Left renal pelvis (tissue), 4 donors: ENCODE data around the gene DLGAP1. TPM values are rescaled to one million over a fixed set of nuclear protein-coding genes. Genes with fewer than 3 reads are reported as not detected.

Experiments used
- DNase-seq, 4 donors: peaks; one replicate each; pipeline ENCODE4 v3.0.0-alpha.2; 2013; ENCODE audit warnings: low read depth in 4 of 4, low spot score in 3 of 4
- polyA plus RNA-seq, 4 donors: library from polyadenylated mRNA; unstranded; fragments of 120-200 nt; gene quantifications; one replicate each; pipeline ENCODE4 v1.2.1, GENCODE V29; 2013; ENCODE audit not compliant: insufficient read length in 4 of 4

The DLGAP1 gene
- polyA plus RNA-seq, 4 donors = 4.1 to 6.8 (median 4.5) TPM

DNA sequence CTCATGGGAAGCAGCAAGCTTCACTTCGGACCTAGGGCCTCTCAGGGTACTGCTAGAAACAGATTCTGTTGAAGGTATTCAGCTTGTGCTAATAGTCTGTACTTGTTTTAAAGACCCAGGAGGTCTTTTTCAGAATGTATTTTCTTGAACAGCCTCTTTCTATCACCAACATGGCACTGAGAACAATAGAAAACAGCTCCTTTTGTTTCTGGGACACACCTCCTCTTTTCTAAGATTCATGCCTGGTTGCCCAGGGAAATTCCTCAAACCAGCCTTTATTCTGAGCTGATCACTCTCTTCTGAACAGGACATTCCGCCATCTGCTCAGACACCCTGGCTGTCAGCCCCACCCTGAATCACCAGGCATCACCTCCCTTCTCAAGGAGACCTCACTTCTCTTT, 615.5 kb downstream of the DLGAP1 start:
- no peak for DNase-seq

DNA sequence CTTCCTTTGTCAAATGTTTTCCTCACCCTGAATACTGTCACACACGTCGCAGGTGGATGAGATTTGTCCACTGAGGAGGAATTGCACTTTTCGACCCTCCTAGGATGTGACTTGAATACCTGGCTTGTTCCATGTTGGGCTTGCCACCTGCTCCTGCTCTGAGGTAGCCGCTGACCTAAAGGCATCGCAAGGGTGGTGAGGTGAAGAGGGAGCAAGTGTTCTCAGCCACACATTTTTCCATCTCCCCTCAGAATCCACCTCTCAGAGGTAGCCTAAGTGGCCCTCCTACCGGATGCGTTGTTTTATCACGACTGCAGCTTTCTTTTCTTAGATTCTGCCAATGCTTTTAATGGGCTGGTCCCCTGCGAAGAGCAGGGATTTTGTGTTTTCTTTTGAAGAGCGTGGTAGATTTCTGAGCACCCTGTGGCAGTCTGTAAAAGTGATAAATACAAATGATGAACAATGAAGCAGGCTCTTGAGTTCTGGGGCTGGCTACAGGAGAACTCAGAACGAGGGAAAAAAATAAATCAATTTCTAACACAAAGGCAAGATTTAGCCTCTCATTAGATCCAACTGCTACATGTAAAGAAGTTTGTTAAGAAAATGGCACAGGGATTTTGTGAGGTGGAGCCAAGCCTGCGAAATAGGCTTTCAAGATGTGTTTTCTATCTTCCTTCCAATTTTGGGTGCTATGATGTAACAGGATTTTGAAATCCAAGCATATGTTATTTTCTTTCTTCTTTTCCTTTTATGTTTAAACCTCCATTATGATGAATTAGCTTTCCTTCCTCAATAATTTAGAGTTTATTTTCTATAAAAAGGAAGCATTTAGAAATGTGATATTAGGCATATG, 618.4 kb downstream of the DLGAP1 start:
- no peak for DNase-seq

DNA sequence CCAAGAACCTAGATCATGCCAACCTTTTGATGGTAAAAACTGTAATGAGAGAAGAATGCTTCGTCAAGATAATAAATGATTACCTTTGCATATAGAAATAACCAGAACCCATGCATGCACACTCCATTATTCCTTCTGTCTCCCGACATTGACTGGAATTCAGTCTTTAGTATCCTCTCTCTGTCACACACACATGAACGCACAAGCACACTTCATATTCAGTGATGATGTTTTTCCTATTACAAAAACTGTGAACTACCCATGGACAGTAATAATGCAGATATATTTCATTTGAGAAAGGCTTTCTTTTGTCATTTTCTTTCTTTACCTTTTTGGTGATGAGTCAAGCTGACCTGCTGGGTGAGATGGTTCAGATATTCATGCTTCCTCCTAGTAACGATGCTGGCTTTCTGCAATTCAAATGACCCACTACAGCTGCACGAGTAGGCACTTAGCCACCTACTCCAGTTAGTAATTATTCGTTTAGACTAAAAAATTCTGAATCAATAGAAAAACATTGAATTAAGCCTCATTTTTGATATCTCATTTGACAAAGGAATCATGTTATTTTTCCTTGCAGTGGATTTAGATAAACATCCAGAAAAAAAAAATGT, 623.0 kb downstream of the DLGAP1 start:
- no peak for DNase-seq

DNA sequence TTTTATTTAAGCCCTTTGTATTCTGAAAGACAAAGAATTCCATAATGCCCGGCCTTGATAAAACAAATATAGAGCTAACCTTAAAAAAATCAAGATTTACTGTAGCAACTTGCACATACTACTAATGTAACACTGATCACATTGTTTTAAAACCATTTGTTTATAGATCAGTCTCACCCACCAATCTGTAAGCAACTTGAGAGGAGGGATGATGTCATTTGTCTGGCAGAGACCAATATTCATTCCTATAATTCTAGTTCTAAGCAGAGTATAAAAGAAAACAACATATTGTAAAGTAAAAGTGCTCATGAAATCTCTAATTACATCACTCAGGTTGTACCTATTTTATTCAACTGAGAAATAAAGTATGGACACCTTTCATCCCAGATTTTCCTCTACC, 624.5 kb downstream of the DLGAP1 start:
- no peak for DNase-seq

DNA sequence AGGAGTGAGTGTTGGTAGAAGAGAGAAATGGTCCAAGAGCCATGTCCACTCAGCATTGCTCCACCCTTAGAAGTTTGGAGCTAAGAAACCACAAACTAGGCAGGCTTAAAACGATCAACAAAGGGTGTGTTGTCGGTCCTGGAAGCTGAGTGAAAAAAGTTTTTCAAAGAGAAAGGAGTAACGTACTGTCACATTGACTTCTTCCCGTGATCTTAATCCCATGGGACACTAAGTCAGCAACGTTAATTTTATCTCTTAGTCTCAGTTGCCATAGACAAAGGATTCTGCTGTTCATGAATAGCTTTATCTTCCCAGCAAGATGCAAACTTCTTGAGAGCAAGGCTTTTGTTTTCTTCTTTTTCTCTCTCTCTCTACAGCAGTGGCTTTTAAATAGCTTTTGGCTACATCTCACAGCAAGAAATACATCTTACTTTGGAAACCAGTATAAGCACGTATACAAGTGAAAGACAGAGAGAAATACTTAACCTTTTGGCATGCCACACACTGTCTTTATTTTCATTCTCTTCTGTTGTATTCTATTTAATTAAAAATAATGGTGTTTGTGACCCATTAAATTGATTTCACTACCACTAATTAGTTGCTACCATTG, 627.8 kb downstream of the DLGAP1 start:
- DNase-seq = no peak

DNA sequence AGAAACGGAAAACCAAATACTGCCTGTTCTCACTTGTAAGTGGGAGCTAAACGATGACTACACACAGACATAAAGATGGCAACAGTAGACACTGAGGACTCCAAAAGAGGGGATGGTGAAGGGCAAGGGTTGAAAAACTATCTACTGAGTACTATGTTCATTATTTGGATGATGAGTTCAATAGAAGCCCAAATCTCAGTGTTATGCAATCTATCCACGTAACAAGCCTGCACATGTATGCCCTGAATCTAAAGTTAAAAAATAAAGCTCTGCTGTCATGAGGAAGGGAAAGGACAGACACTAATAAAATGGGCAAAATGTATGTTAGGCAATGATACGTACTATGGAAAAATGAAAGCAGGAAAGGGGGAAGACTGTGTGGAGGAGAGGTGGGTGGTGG, 629.1 kb downstream of the DLGAP1 start:
- no peak for DNase-seq

DNA sequence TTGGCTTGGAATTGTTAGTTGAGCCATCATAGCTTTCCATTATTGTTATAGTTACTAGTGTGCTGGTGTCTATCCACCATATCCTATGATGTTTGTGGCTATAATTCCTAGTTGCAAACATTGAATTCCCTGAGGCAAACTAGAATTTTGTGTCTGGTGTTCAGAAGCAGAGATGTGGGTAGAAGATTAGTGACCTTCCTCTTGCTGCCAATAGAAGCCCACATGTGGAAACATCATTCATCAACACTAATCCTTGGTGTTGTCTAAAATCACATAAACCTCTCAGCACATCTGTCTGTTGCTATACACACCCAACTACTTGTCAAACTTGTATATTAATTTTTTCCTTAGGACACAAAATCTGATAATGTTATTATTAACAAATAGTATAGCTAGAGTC, 631.0 kb downstream of the DLGAP1 start:
- no peak for DNase-seq

DNA sequence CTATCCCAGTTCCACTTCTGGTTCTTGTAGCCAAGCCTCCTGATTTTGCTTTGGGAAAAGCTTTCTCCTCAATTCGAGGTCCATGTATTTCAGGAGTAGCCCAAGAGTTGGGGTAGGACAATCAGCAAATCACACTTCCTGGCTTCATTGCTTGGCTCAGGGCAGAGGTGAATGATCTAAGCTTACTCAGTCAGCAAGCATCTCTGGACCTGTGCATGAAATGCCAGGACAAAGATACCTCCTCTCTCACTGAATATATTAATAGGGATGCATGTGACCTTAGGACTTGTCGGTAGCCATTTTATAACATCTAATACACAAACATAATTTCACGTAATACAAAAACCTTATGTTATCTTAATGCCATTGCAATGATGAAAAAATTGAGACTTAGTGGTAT, 632.0 kb downstream of the DLGAP1 start:
- no peak for DNase-seq

DNA sequence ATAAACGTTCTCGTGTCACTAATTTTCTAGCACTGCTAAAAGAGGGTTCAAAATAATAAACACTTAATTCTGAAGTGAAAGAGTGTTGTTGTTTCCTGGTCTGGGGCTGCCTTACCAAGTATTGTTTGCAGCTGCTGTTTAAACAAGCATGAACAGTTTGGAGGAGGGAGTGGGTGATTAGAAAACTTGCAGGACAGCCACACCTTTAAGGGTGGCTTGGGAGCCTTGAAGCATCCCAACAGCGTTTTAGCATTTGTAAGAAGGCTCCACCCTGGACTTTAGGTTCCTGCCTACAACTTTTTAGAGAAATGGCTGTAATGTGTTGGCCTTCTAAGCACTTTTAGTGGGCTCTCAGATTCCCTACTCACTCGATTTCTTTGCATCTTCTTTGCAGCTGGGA, 633.6 kb downstream of the DLGAP1 start:
- no peak for DNase-seq

DNA sequence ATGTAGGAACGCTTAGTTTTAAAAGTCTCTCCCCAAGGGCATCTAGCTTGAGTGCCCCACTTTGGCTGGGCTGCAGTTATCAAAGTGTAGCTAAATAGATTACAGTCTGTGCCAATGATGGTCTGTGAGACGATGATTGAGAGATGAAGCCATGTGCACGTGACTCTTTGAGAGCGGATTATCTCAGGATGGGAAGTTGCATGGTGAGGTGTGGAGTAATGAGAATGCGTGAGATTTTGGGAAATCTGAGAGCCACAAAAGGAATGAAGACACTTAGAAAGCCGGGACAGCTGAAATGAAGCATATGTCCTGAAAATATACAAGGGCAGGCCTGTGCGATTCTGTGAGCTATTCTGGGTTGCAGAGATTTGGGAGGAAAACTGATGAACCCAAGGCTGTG, 635.1 kb downstream of the DLGAP1 start:
- DNase-seq = no peak

DNA sequence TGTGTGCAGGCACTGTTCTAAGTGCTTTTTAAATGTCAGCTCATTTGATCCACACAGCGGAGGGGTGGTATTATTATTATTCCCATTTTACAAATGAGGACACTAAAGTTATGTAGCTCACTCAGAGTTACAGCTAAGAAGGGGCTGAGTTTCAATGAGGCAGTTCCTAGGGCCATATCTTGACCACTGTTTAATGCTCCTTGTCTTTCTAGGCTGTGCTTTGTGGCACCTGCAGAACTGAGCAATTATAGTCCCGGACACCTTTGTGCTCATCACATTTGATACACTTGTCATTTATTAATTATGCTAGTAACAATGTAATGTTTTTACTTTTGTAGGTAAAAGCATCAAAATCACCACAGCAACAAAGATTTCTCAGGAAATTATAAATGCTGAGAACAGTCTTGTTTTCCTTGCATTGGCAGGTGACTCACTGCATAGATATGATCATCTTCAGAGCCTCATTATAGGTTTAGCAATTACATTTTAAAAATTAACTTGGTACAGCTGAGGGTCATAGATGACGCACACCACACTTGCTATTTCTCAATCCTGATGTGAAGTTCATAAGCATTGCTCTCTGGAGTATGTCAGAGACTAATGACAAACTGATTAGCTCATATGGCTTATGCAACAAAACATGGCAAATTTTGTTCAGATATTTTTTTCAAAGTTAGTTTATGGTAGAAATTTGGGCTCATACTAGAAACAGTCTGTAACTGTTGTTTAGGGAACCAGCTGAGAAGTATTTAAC, 638.3 kb downstream of the DLGAP1 start:
- DNase-seq = peak in 1 of 4 donors; percentile 20

- no peak for DNase-seq
Observed at GRCh38 chr18:3815991-3816390, 639.1 kb downstream of the DLGAP1 start.

- DNase-seq = no peak
Observed at GRCh38 chr18:3814816-3815215, 640.3 kb downstream of the DLGAP1 start.

DNA sequence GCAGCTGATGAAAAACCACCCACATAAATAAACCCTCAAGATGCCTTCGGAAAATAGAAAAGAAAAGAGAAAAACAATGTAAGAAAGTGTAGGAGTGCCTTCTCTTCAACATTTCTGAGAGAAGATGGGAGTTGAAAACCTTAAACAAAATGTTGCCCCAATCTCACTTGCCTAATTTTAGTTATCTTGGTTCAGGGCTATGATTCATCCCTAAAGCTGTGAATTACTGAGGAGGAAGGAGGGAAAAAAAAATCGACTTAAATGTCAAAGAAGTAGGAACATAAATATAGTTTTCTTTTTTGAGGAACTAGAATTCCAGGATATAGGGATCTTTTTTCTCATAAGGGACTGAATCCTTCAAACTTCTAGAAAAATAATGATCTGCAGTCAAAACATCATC, 644.8 kb downstream of the DLGAP1 start:
- no peak for DNase-seq

- no peak for DNase-seq
Observed at GRCh38 chr18:3808985-3809780, 645.9 kb downstream of the DLGAP1 start.

DNA sequence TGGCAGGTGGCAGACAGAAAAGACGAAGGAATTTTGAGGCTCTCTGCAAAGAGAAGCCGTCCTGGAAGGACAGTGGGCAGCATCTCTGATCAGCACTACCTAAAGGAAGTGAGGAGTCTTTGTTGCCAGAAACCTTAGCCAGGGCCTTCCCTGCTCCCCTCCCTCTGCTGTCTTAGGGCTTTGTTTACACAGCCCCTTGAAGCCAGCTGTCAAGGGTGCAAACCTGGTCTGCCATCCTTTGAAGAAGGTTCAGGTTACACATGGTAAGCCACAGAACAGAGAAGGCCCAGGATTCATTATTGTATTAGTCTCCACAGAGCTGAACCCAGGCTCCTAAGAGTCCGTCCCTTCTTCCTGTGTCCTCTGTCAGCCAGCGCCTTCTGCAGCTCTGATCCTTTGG, 648.5 kb downstream of the DLGAP1 start:
- peak in 1 of 4 donors; percentile 51 for DNase-seq

DNA sequence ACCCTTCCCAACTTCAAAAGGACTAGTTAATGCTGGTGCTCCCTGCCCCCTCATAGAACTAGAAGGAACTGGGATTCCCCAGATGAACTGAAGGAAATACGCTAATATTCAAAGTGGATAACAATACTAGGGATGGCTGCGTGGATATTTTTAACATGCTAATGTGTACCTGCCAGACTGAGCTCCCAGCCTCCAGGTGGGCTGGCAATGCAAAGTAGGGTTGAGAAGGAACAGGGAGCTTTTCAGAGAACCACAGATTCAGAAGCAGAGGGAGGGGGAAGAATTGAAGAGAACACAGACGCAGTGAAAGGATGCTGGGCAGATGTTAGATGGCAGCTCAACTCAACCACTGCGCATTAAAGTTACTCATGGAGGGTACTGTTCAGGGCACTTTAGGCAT, 650.8 kb downstream of the DLGAP1 start:
- no peak for DNase-seq

- no peak for DNase-seq
Observed at GRCh38 chr18:3803350-3803749, 651.8 kb downstream of the DLGAP1 start.

- DNase-seq = no peak
Observed at GRCh38 chr18:3799515-3799914, 655.6 kb downstream of the DLGAP1 start.

DNA sequence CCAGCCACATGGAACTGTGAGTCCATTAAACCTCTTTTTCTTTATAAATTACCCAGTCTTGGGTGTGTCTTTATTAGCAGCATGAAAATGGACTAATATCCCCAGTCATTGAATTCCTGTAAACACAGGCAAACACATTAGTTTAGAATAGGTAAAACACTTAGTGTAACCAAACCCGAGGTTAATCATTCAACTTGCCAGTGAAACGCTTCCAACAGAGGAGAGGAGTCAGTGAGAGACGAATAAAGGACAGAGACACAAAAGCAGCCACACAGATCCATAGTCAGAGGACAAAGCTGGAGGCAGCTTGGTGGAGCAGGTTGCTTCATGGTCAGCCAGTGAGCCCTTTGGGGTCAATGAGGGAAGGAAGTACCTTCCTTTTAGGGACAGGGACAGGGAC, 657.1 kb downstream of the DLGAP1 start:
- no peak for DNase-seq
